Bone marrow (tissue), 2 donors: Measurements from ENCODE around the gene PATJ.
"Not testable (repeated sequence)": the region's sequence is repeated elsewhere in the genome, so short reads cannot be mapped to it uniquely, and the experiment has no call there.

Source experiments
- DNase-seq, 2 donors: peaks; one replicate each; lab custom pipeline; 2025; lab: John Stamatoyannopoulos, UW

The PATJ gene

GRCh38 chr1:62213075-62213914 is 471.0 kb downstream of the PATJ start:
- DNase-seq, result no peak

- no peak for DNase-seq
These were observed 476.3 kb downstream of the PATJ start for GRCh38 chr1:62218604-62219003.

- DNase-seq, result not testable (repeated sequence)
These were observed 478.2 kb downstream of the PATJ start for GRCh38 chr1:62220456-62220855.

GRCh38 chr1:62221171-62221570 is 478.9 kb downstream of the PATJ start:
- no peak for DNase-seq

- no peak for DNase-seq
These were observed 480.0 kb downstream of the PATJ start for GRCh38 chr1:62222321-62222720.

- no peak for DNase-seq
These were observed 481.9 kb downstream of the PATJ start for GRCh38 chr1:62224182-62224581.

GRCh38 chr1:62227496-62227895 is 485.2 kb downstream of the PATJ start:
- no peak for DNase-seq
